DOHH2 (cell line): ENCODE results near the gene HSDL1.

Source experiments
- EZH2phosphoT487 ChIP-seq: fragments of 200-600 bp; sonication (generic); IDR thresholded peaks from 2 replicates; pipeline ENCODE4 v1.6.1; 2017; ENCODE audit warnings: borderline replicate concordance, mild to moderate bottlenecking, antibody characterized with exemption, low read length, moderate library complexity, mixed read lengths
- TF ChIP-seq, protein P1 (sequence below): fragments of 200-600 bp; sonication (generic); IDR thresholded peaks from one replicate; pipeline ENCODE4 v1.5.1; 2014; ENCODE audit warnings: antibody characterized with exemption, mild to moderate bottlenecking, low read depth, low read length; ENCODE audit not compliant: poor library complexity, severe bottlenecking

DNA sequence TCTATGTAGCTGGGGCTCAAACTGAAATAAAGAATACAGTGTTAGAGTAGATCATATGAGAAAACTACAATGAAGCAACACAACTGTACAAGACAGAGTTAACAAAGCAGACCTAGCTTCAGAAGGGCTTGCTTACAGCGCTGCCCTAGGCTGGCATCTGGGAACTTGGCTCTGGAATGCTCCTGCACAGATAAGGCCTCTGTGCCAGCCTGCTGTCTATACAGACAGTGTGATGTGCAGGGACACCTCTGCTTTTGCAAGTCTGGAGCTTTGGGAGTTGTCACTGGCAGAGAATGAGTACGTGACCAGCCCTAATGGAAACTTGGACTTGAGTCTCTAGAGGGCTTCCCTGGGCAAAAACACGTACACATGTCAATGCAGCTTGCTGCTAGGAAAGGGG lies 70.3 kb downstream of the HSDL1 start:
- TF ChIP-seq, protein P1, sequence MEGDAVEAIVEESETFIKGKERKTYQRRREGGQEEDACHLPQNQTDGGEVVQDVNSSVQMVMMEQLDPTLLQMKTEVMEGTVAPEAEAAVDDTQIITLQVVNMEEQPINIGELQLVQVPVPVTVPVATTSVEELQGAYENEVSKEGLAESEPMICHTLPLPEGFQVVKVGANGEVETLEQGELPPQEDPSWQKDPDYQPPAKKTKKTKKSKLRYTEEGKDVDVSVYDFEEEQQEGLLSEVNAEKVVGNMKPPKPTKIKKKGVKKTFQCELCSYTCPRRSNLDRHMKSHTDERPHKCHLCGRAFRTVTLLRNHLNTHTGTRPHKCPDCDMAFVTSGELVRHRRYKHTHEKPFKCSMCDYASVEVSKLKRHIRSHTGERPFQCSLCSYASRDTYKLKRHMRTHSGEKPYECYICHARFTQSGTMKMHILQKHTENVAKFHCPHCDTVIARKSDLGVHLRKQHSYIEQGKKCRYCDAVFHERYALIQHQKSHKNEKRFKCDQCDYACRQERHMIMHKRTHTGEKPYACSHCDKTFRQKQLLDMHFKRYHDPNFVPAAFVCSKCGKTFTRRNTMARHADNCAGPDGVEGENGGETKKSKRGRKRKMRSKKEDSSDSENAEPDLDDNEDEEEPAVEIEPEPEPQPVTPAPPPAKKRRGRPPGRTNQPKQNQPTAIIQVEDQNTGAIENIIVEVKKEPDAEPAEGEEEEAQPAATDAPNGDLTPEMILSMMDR, result no peak
- TF ChIP-seq EZH2phosphoT487, result no peak
